ACHN (cell line): ENCODE measurements around the gene FRRS1L.

ENCODE experiments used
- DNase-seq: peaks from one replicate; pipeline ENCODE4 v3.0.0-alpha.2; 2015
- in situ Hi-C: cut with HindIII; loops from 2 replicates; pipeline ENCODE4 v1.10.0; 2017; ENCODE audit warnings: low sequenced_read_pairs, low pct_ligation_motif_present, low pct_unique_long_range_greater_than_20kb

The FRRS1L gene

DNA sequence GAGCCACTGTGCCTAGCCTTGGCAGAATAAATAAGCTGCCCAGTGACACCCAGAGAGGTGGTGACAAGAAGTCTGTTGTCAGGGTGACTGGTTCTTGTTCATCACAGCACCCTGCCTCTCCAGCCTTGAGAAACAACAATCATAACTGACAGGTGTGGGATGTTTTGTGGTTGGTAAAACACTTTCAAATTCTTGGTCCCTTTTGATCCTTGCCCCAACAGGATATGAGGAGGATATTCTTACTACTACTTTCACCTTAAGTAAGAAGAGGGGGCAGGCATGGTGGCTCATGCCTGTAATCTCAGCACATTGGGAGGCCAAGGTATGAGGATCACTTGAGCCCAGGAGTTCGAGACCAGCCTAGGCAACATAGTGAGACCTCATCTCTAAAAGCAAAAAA lies 14.2 kb upstream of the FRRS1L start:
- DNase-seq: no peak
- in situ Hi-C loops: no loop called here

DNA sequence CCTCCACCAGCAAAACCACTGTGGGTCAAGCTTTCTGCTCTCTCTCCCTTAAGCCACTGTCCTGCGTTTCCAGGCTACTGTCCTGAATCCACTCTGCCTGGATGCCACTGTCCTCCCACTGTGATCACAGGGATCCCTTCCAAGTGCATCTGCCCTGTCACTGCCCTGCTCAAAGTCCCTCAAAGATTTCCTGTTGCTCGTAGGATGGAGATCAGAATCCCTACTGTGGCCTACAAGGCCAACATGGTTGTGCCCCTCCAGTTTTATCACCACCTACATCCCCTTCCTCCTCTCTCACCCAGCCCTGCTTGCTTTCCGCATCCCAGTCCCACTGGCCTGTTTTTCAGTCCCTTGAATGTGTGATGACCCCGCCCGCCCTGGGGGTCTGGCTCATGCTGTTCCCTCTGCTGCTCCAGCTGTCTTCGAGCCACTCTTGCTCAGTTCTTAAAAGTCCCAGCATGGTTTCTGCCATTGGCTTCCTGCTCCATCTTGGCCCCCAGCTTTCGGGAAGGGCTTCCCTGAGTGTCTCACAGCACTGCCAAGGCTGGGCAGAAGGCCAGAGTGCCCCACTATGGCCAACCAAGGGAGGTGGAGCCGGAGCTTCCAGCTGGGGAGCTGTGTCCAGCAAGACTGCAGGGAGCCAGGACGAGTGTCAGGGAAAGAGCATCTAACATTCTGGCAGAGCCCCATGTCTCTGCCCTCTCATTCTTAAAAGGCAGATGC lies 12.9 kb upstream of the FRRS1L start:
- no peak for DNase-seq
- in situ Hi-C loops: no loop called here

GRCh38 chr9:109176963-109177362 lies 9.9 kb upstream of the FRRS1L start:
- DNase-seq: no peak
- in situ Hi-C loops: no loop called here

GRCh38 chr9:109176386-109176785 lies 9.3 kb upstream of the FRRS1L start:
- no peak for DNase-seq
- in situ Hi-C loops: no loop called here

GRCh38 chr9:109172935-109173334 lies 5.9 kb upstream of the FRRS1L start:
- no peak for DNase-seq
- in situ Hi-C loops: no loop called here

- in situ Hi-C loops: no loop called here
- no peak for DNase-seq
Measured at GRCh38 chr9:109171926-109172325, 4.9 kb upstream of the FRRS1L start.

DNA sequence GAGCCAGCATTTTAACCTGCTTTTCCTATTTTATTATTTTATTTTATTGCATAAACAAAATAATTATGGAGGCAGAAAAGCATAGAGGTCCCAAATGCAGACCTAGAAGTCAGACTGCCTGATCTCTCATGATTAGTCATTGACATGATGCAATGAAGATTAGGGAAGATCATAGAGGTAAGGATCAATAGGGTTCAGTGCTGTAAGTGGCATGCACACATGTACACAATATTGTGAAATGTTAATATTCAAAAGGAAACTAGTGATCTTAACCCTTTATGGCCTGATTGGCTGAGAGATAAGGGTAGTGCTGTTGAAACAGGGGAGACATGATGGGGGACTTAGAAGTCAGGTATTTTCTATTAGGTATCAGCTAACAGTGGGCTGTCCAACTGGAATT lies 1.1 kb upstream of the FRRS1L start:
- DNase-seq: no peak
- in situ Hi-C loops: no loop called here

DNA sequence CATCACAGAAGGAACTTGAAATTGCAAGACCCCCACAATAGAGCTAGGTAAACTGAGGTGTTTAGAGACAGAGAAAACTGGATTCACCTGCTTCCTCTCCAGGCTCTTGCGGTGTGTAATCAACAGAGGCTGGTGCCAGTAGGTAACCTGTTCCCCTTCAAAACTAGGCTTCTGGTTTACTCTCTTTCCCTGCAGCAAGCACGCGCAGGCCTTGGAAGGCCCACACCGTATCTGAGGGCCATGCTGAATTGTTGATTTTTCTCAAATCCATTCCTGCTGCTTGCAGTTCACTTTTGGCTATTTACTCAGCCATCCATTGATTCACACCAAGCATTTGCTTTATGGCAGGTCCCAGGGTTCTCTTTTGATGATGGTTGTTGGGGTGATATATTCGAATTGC lies 667 bp upstream of the FRRS1L start:
- in situ Hi-C loops: no loop called here
- no peak for DNase-seq

- in situ Hi-C loops: no loop called here
- no peak for DNase-seq
Measured at GRCh38 chr9:109166171-109166770, 778 bp downstream of the FRRS1L start.

DNA sequence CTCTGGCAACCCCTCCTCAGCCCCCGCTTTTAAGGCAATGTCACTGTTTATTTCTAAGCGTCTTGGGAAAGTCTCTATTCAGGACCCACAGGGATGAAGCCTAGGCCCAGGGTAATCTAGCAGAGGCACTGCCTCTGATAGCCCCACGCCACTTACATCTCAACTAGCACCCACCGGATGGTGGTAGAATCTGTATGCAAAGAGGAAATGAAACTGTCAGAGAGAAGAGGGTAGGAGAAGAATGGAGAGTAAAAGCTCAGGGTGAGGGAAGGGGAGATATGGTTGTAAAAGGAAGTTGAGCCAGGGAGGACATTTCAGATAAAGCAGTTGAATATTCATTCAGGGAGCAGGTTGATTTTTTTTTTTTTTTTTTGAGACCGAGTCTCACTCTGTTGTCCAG lies 3.0 kb downstream of the FRRS1L start:
- DNase-seq: no peak
- in situ Hi-C loops: no loop called here

DNA sequence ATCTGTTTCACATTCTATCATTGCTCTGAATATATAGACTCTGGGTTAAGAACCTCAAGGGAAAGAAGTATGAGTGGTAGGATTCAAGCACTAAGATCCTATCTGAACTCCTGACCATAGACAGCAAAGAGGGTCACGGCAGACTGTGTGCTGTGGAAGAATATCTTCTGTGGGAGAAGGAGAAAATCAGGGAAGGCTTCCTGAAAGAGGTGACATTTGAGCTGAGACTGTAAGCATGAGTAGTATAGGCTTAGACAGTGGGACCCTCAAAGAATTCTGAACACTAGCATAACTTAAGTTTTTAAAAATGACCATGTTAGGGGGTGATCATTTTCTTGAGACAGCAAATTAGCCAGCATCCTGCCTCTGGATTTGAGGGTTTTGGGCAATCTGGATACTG lies 3.9 kb downstream of the FRRS1L start:
- no peak for DNase-seq
- in situ Hi-C loops: no loop called here

DNA sequence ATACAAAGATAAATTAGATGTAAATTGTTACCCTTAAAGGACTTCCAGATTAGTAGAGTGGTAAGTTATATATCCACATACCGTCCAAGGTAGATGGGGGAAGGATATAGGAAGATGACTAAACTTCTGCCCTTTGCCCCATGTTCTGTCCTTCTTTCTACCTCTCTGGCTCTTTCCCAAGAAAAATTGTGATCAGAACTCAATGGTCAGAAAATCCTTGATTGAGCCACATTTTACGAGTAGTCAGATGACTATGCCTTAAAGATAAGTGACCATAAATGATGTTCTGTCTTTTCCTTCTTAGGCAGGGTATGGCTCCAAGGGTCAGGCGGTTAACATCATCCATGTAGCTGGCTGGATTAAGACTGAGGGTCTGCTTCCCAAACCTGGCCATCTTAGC lies 4.4 kb downstream of the FRRS1L start:
- in situ Hi-C loops: no loop called here
- no peak for DNase-seq

DNA sequence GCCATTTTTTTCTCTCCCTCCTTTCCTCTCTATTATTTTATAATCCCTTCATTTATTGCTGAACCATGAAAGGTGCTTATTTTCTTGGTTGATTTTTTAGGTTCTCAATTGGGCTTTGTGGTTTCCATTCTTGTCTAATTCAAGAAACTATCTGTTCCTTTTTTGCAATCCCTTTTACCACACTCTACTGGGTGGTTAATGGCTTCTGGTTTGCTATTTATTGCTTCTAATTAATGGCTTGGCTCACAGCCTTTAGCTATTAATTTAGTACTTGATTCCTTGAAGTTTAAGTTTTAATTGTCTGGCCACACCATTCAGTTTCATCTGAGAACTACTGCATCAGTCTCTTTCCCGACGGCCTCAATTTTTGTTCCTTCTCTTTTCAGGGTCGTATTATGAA lies 5.6 kb downstream of the FRRS1L start:
- in situ Hi-C loops: no loop called here
- no peak for DNase-seq

DNA sequence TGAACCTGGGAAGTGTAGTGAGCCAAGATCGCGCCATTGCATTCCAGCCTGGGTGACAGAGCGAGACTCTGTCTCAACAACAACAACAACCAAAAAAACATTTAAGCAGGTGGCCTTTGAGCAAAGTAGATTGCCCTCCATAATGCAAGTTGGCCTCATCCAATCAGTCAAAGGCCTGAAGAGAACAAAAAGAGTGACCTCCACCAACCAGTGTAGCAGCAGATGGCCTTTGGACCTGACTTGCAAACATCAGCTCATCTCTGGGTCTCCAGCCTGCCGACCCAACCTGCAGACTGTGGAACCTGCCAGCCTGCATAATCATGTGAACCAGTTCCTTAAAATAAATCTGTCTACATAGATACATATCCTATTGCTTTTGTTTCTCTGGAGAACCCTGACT lies 7.5 kb downstream of the FRRS1L start:
- no peak for DNase-seq
- in situ Hi-C loops: no loop called here

GRCh38 chr9:109158651-109159050 lies 8.4 kb downstream of the FRRS1L start:
- no peak for DNase-seq
- in situ Hi-C loops: no loop called here

- DNase-seq: no peak
- in situ Hi-C loops: no loop called here
Measured at GRCh38 chr9:109156708-109157107, 10.3 kb downstream of the FRRS1L start.

GRCh38 chr9:109150925-109151545 lies 16.0 kb downstream of the FRRS1L start:
- in situ Hi-C loops: no loop called here
- DNase-seq: no peak

- DNase-seq: no peak
- in situ Hi-C loops: no loop called here
Measured at GRCh38 chr9:109149722-109150121, 17.3 kb downstream of the FRRS1L start.

- in situ Hi-C loops: no loop called here
- DNase-seq: no peak
Measured at GRCh38 chr9:109149089-109149488, 18.0 kb downstream of the FRRS1L start.

GRCh38 chr9:109145051-109145450 lies 22.0 kb downstream of the FRRS1L start:
- in situ Hi-C loops: no loop called here

More at GRCh38 chr9:109145051-109145450, 22.0 kb downstream of the FRRS1L start:
- no peak for DNase-seq
